CD14-positive monocyte (primary cell): ENCODE results near the gene FAU. TPM values are rescaled to one million over a fixed set of nuclear protein-coding genes. Genes with fewer than 3 reads are reported as not detected.

Source experiments
- DNase-seq, 3 donors: peaks; one replicate each; pipeline ENCODE4 v3.0.0-alpha.2; 2011 to 2022
- H2AFZ ChIP-seq: 2 replicates; pipeline ENCODE4 v1.6.0; 2012; ENCODE audit warnings: mild to moderate bottlenecking, low read depth, low read length, inconsistent platforms; ENCODE audit not compliant: insufficient read depth, poor library complexity, severe bottlenecking
- H3K27ac ChIP-seq, 2 donors: 1 replicate in 1 of 2; 2 replicates in 1 of 2; pipeline ENCODE4 v1.5.1; 2012 to 2013; ENCODE audit warnings: low read length in 2 of 2, control low read depth in 1 of 2, inconsistent platforms in 1 of 2, low read depth in 1 of 2, mild to moderate bottlenecking in 1 of 2
- H3K27me3 ChIP-seq, 2 donors: one replicate each; pipeline versions ENCODE4 v1.6.0 to v1.6.1; 2011 to 2013; ENCODE audit warnings: low read length in 2 of 2; ENCODE audit not compliant: control insufficient read depth in 2 of 2, insufficient read depth in 2 of 2
- H3K36me3 ChIP-seq, 2 donors: replicated peaks in 1 of 2; 1 replicate in 1 of 2; 2 replicates in 1 of 2; pipeline versions ENCODE4 v1.5.1 to v1.6.1; 2012 to 2013; ENCODE audit warnings: low read length in 2 of 2, control low read depth in 1 of 2, inconsistent platforms in 1 of 2, mild to moderate bottlenecking in 1 of 2; ENCODE audit not compliant: insufficient read depth in 2 of 2, control insufficient read depth in 1 of 2
- H3K4me1 ChIP-seq, 2 donors: 1 replicate in 1 of 2; 2 replicates in 1 of 2; pipeline versions ENCODE4 v1.5.1 to v1.6.1; 2012 to 2013; ENCODE audit warnings: low read length in 2 of 2, control low read depth in 1 of 2, inconsistent platforms in 1 of 2, mild to moderate bottlenecking in 1 of 2, moderate library complexity in 1 of 2; ENCODE audit not compliant: insufficient read depth in 2 of 2, control insufficient read depth in 1 of 2
- H3K4me2 ChIP-seq: replicated peaks from 2 replicates; pipeline ENCODE3; 2012; ENCODE audit warnings: low read length, moderate library complexity, mild to moderate bottlenecking; ENCODE audit not compliant: poor library complexity, severe bottlenecking; ENCODE audit errors: extremely low read depth
- H3K4me3 ChIP-seq, 3 experiments: fragments of 200-600 bp in 1 of 3; sonication (generic) in 1 of 3; replicated peaks in 1 of 3; 1 replicate in 2 of 3; 2 replicates in 1 of 3; pipeline ENCODE4 v1.5.1; 2011 to 2013; ENCODE audit warnings: low read length in 3 of 3, mild to moderate bottlenecking in 3 of 3, control low read depth in 2 of 3, low read depth in 2 of 3, inconsistent platforms in 1 of 3, moderate library complexity in 1 of 3
- H3K79me2 ChIP-seq: 2 replicates; pipeline ENCODE4 v1.6.0; 2012; ENCODE audit warnings: mild to moderate bottlenecking, control low read depth, inconsistent platforms, low read length, moderate library complexity; ENCODE audit not compliant: insufficient read depth
- H3K9ac ChIP-seq: 2 replicates; pipeline ENCODE4 v1.6.0; 2017; ENCODE audit warnings: low read length, mild to moderate bottlenecking; ENCODE audit not compliant: insufficient read depth, poor library complexity, severe bottlenecking
- H3K9me3 ChIP-seq, 2 donors: replicated peaks in 1 of 2; 1 replicate in 1 of 2; 2 replicates in 1 of 2; pipeline versions ENCODE4 v1.5.1 to v1.6.1; 2012 to 2013; ENCODE audit warnings: low read length in 2 of 2, control low read depth in 1 of 2; ENCODE audit not compliant: control insufficient read depth in 1 of 2, insufficient read depth in 1 of 2
- H4K20me1 ChIP-seq: 2 replicates; pipeline ENCODE4 v1.6.0; 2012; ENCODE audit warnings: mild to moderate bottlenecking, low read length, control low read depth, moderate library complexity; ENCODE audit not compliant: insufficient read depth
- H3K27ac Mint-ChIP-seq, 7 donors: one replicate each; pipeline ENCODE4 v1.8.0; 2020; ENCODE audit warnings: mild to moderate bottlenecking in 7 of 7, mixed read lengths in 7 of 7, moderate library complexity in 6 of 7, inconsistent platforms in 2 of 7
- H3K27me3 Mint-ChIP-seq, 3 donors: one replicate each; pipeline ENCODE4 v1.8.0; 2021 to 2022; ENCODE audit warnings: low read depth in 3 of 3, mild to moderate bottlenecking in 3 of 3, mixed read lengths in 3 of 3, moderate library complexity in 3 of 3, inconsistent platforms in 1 of 3
- H3K36me3 Mint-ChIP-seq, 2 donors: one replicate each; pipeline ENCODE4 v1.8.0; 2020; ENCODE audit warnings: mixed read lengths in 2 of 2, inconsistent platforms in 1 of 2, mild to moderate bottlenecking in 1 of 2
- H3K4me1 Mint-ChIP-seq: one replicate; pipeline ENCODE4 v1.8.0; 2020; ENCODE audit warnings: mild to moderate bottlenecking, mixed read lengths
- H3K4me3 Mint-ChIP-seq, 2 donors: one replicate each; pipeline ENCODE4 v1.8.0; 2020; ENCODE audit warnings: mild to moderate bottlenecking in 2 of 2, mixed read lengths in 2 of 2, moderate library complexity in 1 of 2
- H3K9me3 Mint-ChIP-seq, 7 donors: one replicate each; pipeline ENCODE4 v1.8.0; 2020 to 2022; ENCODE audit warnings: mixed read lengths in 7 of 7, mild to moderate bottlenecking in 6 of 7, moderate library complexity in 6 of 7, inconsistent platforms in 2 of 7
- WGBS: methylation state at CpG from one replicate; pipeline ENCODE4 v1.1.5; 2013; ENCODE audit warnings: missing lambda C conversion rate; ENCODE audit not compliant: insufficient coverage; 5-methylcytosine and 5-hydroxymethylcytosine counted together
- intact Hi-C, 2 donors: fragments of 100-400 bp; cut with micrococcal nuclease; formaldehyde crosslinking; loops; one replicate each; pipeline versions ENCODE4 v1.15.0 to v1.15.1; 2023
- polyA plus RNA-seq, 3 donors: library from polyadenylated mRNA; depleted of rRNA in 1 of 3; unstranded in 2 of 3; stranded (reverse) in 1 of 3; fragments of 300-500 nt in 2 of 3; fragments of >200 nt in 1 of 3; fragmentation: Illumina TruSeq in 2 of 3; gene quantifications; 1 replicate in 2 of 3; 2 replicates in 1 of 3; pipeline ENCODE4 v1.2.3, GENCODE V29; 2012 to 2021
- TF ChIP-seq, protein P1 (sequence below): fragments of 200-600 bp; IDR thresholded peaks from one replicate; pipeline ENCODE4 v1.8.0; 2022; ENCODE audit warnings: antibody characterized with exemption, mild to moderate bottlenecking

FAU gene
- polyA plus RNA-seq, 3 donors: 668 to 818 (median 799) TPM

DNA sequence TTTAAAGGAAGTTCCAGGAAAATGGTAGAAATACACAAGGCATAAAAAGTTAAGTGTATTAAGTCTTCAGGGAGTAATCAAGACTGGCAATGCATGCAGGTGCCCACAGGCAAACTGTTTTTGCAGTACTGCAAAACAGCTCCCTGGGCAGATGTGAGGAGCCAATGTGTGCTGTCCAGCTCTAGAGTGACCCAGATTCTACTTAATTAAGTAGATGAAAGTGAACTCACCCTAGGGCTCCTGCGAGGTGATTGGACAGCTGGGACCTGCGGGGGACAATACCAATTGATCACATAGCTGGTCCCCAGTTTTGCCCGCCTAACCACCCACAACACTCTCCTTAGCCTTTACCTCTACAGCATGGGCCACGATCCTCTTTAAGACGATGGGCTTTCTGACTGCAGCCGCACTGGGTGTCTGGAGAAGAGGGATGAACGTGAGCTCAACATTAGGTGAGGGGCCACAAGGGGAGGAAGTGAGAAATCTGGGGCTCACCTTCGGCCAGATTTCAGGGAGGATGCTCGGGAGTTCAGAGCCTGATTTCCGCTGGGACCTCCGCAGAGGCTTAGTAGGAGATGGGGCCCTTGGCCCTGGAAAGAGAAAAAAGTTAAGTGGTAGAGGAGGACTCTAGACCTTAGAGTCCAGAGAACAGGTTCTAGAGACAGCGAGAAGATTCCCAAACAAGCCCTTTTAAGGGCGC lies 38.6 kb downstream of the FAU start:
- WGBS: 9% methylated on average over 13 of the region's 13 CpGs
- Histone ChIP-seq H3K9ac (peak overlapping the region; percentile 91), H3K27ac (peak overlapping the region in 1 of 2 donors; percentile 92), H3K27me3 (no peaks in the 10 kb centered on the region), H3K4me2 (peak overlapping the region; percentile 95), H3K36me3 (peaks cover 24 to 32% of the 10 kb centered on the region in 2 donors), H4K20me1 (no peaks in the 10 kb centered on the region), H3K9me3 (no peaks in the 10 kb centered on the region), H3K4me3 (peak overlapping the region; percentile 62 to 95 (median 84)), H2AFZ (peak overlapping the region; percentile 98), H3K79me2 (peaks cover 68% of the 10 kb centered on the region), H3K4me1 (peaks cover 33 to 43% of the 10 kb centered on the region in 2 donors)
- peak overlapping the region in 6 of 7 donors; percentile 93 to 98 (median 95) for H3K27ac Mint-ChIP-seq
- no peaks in the 10 kb centered on the region for H3K27me3 Mint-ChIP-seq
- no peak for DNase-seq
- TF ChIP-seq, protein P1, sequence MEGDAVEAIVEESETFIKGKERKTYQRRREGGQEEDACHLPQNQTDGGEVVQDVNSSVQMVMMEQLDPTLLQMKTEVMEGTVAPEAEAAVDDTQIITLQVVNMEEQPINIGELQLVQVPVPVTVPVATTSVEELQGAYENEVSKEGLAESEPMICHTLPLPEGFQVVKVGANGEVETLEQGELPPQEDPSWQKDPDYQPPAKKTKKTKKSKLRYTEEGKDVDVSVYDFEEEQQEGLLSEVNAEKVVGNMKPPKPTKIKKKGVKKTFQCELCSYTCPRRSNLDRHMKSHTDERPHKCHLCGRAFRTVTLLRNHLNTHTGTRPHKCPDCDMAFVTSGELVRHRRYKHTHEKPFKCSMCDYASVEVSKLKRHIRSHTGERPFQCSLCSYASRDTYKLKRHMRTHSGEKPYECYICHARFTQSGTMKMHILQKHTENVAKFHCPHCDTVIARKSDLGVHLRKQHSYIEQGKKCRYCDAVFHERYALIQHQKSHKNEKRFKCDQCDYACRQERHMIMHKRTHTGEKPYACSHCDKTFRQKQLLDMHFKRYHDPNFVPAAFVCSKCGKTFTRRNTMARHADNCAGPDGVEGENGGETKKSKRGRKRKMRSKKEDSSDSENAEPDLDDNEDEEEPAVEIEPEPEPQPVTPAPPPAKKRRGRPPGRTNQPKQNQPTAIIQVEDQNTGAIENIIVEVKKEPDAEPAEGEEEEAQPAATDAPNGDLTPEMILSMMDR: no peak
- H3K9me3 Mint-ChIP-seq: peaks cover 0 to 2% (median 0%) of the 10 kb centered on the region in 7 donors
- peaks cover 46% of the 10 kb centered on the region for H3K4me1 Mint-ChIP-seq
- peak overlapping the region; percentile 88 to 95 for H3K4me3 Mint-ChIP-seq
- intact Hi-C loops: loop anchor here in 1 of 2 donors (5.0 kb wide), 2 partner anchors 56 to 71 kb away; partner anchors contain the start of genes ARL2 and SNX15
- peaks cover 26 to 50% of the 10 kb centered on the region in 2 donors for H3K36me3 Mint-ChIP-seq

DNA sequence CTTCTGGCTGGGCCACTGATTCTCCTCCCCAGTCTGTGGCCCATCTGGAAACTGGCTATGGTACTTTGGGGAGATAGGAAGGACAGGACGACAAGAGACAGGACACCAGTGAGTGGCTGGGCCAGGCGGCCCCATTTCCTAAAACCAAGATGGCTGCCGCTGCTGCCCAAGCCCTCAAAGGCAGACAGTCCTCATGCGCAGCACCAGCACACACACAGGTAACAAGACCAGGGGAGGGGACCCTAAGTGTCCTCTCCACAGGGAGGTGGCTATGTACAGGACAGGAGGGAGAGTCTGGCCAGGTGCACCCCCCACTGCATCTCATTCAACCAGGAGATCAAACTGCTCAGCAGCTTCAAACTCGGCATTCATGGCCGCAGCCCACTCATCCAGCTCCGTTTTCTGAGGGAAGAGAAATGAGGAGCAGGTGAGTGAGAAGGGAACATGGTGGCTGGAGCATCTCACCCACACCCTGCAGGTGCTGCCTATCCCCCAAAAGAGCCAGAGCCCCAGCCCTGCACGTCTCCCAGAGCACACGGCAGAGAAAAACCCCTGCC lies 43.1 kb downstream of the FAU start:
- peaks cover 63% of the 10 kb centered on the region for H3K79me2 ChIP-seq
- no peak overlapping the region for H3K9ac ChIP-seq
- Mint-ChIP-seq H3K9me3 (peaks cover 0 to 2% (median 0%) of the 10 kb centered on the region in 7 donors), H3K4me3 (no peak overlapping the region), H3K4me1 (peaks cover 35% of the 10 kb centered on the region), H3K27me3 (no peaks in the 10 kb centered on the region), H3K27ac (peak overlapping the region in 5 of 7 donors; percentile 49 to 71 (median 65)), H3K36me3 (peaks cover 7 to 38% of the 10 kb centered on the region in 2 donors)
- peak overlapping the region in 1 of 2 donors; percentile 45 for H3K27ac ChIP-seq
- no peaks in the 10 kb centered on the region for H3K27me3 ChIP-seq
- H2AFZ ChIP-seq: no peak overlapping the region
- H3K4me2 ChIP-seq: no peak overlapping the region
- DNase-seq: no peak
- 100% methylated on average over 5 of the region's 9 CpGs for WGBS
- H4K20me1 ChIP-seq: no peaks in the 10 kb centered on the region
- no peaks in the 10 kb centered on the region for H3K9me3 ChIP-seq
- TF ChIP-seq, protein P1: no peak
- peaks cover 5 to 18% of the 10 kb centered on the region in 2 donors for H3K36me3 ChIP-seq
- H3K4me3 ChIP-seq: no peak overlapping the region
- intact Hi-C loops: no loop called here
- peaks cover 22 to 29% of the 10 kb centered on the region in 2 donors for H3K4me1 ChIP-seq
